Osteoblast (primary cell): ENCODE data around the gene GSK3B. TPM values are rescaled to one million over a fixed set of nuclear protein-coding genes. Genes with fewer than 3 reads are reported as not detected.

Experiments used
- DNase-seq: peaks from one replicate; pipeline ENCODE4 v3.0.0; 2011; ENCODE audit warnings: low spot score, mixed read lengths; ENCODE audit not compliant: insufficient read length; ENCODE audit errors: missing footprints
- H2AFZ ChIP-seq: 2 replicates; pipeline ENCODE4 v1.6.0; 2011; ENCODE audit warnings: mild to moderate bottlenecking, low read length
- H3K27ac ChIP-seq: 2 replicates; pipeline ENCODE4 v1.5.1; 2011; ENCODE audit warnings: mild to moderate bottlenecking, low read depth, low read length, moderate library complexity
- H3K27me3 ChIP-seq: 2 replicates; pipeline ENCODE4 v1.6.0; 2012; ENCODE audit warnings: mild to moderate bottlenecking, control low read depth, inconsistent platforms, low read length, moderate library complexity; ENCODE audit not compliant: insufficient read depth
- H3K36me3 ChIP-seq: 2 replicates; pipeline ENCODE4 v1.5.1; 2011; ENCODE audit warnings: mild to moderate bottlenecking, low read length, control low read depth, moderate library complexity; ENCODE audit not compliant: insufficient read depth
- H3K4me1 ChIP-seq: 2 replicates; pipeline ENCODE4 v1.5.1; 2011; ENCODE audit warnings: mild to moderate bottlenecking, low read length, control low read depth, moderate library complexity; ENCODE audit not compliant: insufficient read depth
- H3K4me2 ChIP-seq: 2 replicates; pipeline ENCODE4 v1.6.0; 2011; ENCODE audit warnings: mild to moderate bottlenecking, low read length; ENCODE audit not compliant: insufficient read depth
- H3K4me3 ChIP-seq: fragments of 200-600 bp; sonication (generic); 3 replicates; pipeline ENCODE4 v1.5.1; 2012; ENCODE audit warnings: mild to moderate bottlenecking, low read length, inconsistent platforms; ENCODE audit not compliant: insufficient read depth
- H3K79me2 ChIP-seq: 2 replicates; pipeline ENCODE4 v1.6.0; 2012; ENCODE audit warnings: mild to moderate bottlenecking, low read length, control low read depth, inconsistent platforms; ENCODE audit not compliant: insufficient read depth
- H3K9me3 ChIP-seq: 2 replicates; pipeline ENCODE4 v1.5.1; 2011; ENCODE audit warnings: low read depth, low read length, control low read depth
- H4K20me1 ChIP-seq: 2 replicates; pipeline ENCODE4 v1.6.0; 2012; ENCODE audit warnings: mild to moderate bottlenecking, low read length, control low read depth; ENCODE audit not compliant: insufficient read depth
- total RNA-seq: library from RNA; depleted of rRNA; stranded (reverse); fragments of >200 nt; gene quantifications from 2 replicates; pipeline ENCODE4 v1.2.3, GENCODE V29; 2012
- TF ChIP-seq, protein P1 (sequence below): IDR thresholded peaks from 2 replicates; pipeline ENCODE4 v1.5.1; 2011; ENCODE audit warnings: mild to moderate bottlenecking, low read depth, low read length, moderate library complexity; ENCODE audit errors: extremely low read depth

Gene GSK3B
- total RNA-seq, 1 donor, result 87.9 TPM

DNA sequence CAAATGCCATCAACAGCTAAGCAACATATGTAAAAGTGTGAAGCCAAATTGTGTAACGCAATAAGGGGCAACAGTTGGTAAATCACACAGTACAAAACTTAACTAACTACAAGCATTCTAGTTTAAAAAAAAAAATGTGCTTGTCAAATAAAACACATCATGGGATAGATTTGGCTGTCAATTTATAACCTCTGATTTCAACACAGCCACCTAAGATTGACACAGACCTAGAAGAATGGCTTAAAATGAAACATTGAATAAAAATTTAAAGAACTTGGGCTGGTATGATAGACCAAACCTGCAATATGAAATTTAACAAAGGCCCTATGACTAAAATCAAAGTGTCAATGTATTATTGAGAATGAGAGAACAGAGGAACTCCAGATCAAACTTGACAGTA lies 164.0 kb downstream of the GSK3B start:
- Histone ChIP-seq H3K9me3 (no peaks in the 10 kb centered on the region), H4K20me1 (peaks cover 50% of the 10 kb centered on the region)
- TF ChIP-seq, protein P1, sequence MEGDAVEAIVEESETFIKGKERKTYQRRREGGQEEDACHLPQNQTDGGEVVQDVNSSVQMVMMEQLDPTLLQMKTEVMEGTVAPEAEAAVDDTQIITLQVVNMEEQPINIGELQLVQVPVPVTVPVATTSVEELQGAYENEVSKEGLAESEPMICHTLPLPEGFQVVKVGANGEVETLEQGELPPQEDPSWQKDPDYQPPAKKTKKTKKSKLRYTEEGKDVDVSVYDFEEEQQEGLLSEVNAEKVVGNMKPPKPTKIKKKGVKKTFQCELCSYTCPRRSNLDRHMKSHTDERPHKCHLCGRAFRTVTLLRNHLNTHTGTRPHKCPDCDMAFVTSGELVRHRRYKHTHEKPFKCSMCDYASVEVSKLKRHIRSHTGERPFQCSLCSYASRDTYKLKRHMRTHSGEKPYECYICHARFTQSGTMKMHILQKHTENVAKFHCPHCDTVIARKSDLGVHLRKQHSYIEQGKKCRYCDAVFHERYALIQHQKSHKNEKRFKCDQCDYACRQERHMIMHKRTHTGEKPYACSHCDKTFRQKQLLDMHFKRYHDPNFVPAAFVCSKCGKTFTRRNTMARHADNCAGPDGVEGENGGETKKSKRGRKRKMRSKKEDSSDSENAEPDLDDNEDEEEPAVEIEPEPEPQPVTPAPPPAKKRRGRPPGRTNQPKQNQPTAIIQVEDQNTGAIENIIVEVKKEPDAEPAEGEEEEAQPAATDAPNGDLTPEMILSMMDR, result no peak

GRCh38 chr3:119927190-119927589 lies 167.1 kb downstream of the GSK3B start:
- Histone ChIP-seq H3K4me3 (no peak overlapping the region), H3K4me1 (no peaks in the 10 kb centered on the region), H3K27ac (no peak overlapping the region), H3K27me3 (no peaks in the 10 kb centered on the region), H3K36me3 (no peaks in the 10 kb centered on the region), H2AFZ (no peak overlapping the region), H4K20me1 (peaks cover 46% of the 10 kb centered on the region), H3K4me2 (no peak overlapping the region), H3K9me3 (no peaks in the 10 kb centered on the region), H3K79me2 (peaks cover 76% of the 10 kb centered on the region)
- TF ChIP-seq, protein P1, result no peak
- no peak for DNase-seq

More for the DNA sequence above, 164.0 kb downstream of the GSK3B start:
- no peak overlapping the region for H3K4me2 ChIP-seq
- H3K36me3 ChIP-seq, result no peaks in the 10 kb centered on the region
- H3K27ac ChIP-seq, result no peak overlapping the region
- no peak for DNase-seq
- H3K79me2 ChIP-seq, result peaks cover 87% of the 10 kb centered on the region
- H2AFZ ChIP-seq, result no peak overlapping the region
- no peaks in the 10 kb centered on the region for H3K27me3 ChIP-seq
- no peaks in the 10 kb centered on the region for H3K4me1 ChIP-seq
- no peak overlapping the region for H3K4me3 ChIP-seq

DNA sequence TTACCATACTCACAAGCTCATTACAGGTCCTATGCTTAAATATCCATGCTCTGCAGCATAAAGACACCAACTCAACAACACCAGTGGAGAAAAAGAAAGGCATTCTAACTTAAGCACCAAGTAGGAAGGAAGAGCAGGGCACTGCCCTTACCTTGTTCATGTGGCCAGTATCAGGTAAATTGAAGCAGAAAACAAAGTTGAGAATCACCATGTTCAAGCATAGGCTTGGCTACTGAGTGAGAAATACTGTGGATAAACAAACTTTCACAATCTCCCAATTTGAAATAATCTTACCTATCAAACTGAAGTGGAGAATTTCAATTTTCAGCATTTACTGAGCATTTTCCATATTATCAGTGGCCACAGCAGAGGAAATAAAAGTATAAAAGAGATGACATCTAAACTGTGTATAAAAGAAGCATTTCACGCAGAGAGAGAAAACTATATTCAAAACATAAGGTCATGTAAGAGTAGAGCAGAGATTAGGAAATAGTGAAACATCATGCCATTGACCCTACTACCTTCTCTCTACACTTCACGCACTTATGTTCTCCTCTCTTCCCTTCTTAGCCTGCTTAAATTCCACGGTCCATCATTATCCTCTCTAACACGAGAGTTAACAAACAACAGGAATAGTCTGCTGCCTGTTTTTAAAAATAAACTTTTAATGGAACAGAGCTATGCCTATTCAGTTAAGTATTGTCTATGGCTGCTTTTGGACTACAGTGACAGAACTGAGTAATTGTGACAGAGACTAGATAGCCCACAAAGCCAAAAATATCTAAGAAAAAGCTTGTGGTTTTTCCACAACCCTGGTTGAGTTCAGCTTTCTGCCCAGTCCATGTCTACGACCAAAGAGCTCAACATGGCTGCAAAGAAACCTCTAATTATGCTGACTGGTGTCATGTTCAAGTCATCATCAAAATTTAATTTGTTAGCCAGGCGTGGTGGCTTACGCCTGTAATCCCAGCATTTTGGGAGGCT lies 169.8 kb downstream of the GSK3B start:
- TF ChIP-seq, protein P1, result no peak
- Histone ChIP-seq H3K36me3 (peaks cover 4% of the 10 kb centered on the region), H4K20me1 (peaks cover 47% of the 10 kb centered on the region), H3K9me3 (no peaks in the 10 kb centered on the region), H3K4me1 (no peaks in the 10 kb centered on the region), H3K27me3 (no peaks in the 10 kb centered on the region), H3K27ac (no peak overlapping the region), H3K4me2 (no peak overlapping the region), H2AFZ (no peak overlapping the region), H3K4me3 (no peak overlapping the region), H3K79me2 (peaks cover 64% of the 10 kb centered on the region)
- no peak for DNase-seq
